Prostate gland (tissue), 2 donors: ENCODE results near the gene PSKH1. TPM values are rescaled to one million over a fixed set of nuclear protein-coding genes. Genes with fewer than 3 reads are reported as not detected.
A peak's percentile ranks its signal among the peaks of the same experiment; 100 is the strongest.

Source experiments
- DNase-seq: peaks from one replicate; pipeline ENCODE4 v3.0.0-alpha.2; 2019; ENCODE audit warnings: low spot score
- H3K27ac ChIP-seq, 2 donors: fragments of 200-600 bp; sonication (generic); 2 replicates each; pipeline ENCODE4 v1.5.1; 2017 to 2019
- H3K27me3 ChIP-seq: fragments of 200-600 bp; sonication (generic); replicated peaks from 2 replicates; pipeline ENCODE4 v1.5.1; 2019; ENCODE audit not compliant: insufficient read depth
- H3K36me3 ChIP-seq, 2 donors: fragments of 200-600 bp; sonication (generic); 1 replicate in 1 of 2; 2 replicates in 1 of 2; pipeline versions ENCODE4 v1.5.1 to v1.8.1; 2017 to 2019
- H3K4me1 ChIP-seq: fragments of 200-600 bp; sonication (generic); replicated peaks from 2 replicates; pipeline ENCODE4 v1.5.1; 2019
- H3K4me3 ChIP-seq, 2 donors: fragments of 200-600 bp; sonication (generic); 2 replicates each; pipeline ENCODE4 v1.5.1; 2017 to 2019
- H3K9me3 ChIP-seq: fragments of 200-600 bp; sonication (generic); 2 replicates; pipeline ENCODE4 v1.5.1; 2017
- CTCF ChIP-seq, 4 experiments: fragments of 200-600 bp in 2 of 4; fragments of 450-650 bp in 2 of 4; sonication (generic) in 2 of 4; IDR thresholded peaks; 1 replicate in 3 of 4; 2 replicates in 1 of 4; pipeline ENCODE4 v1.5.1; 2016 to 2019; ENCODE audit warnings: antibody characterized with exemption in 4 of 4, mild to moderate bottlenecking in 2 of 4, moderate library complexity in 2 of 4
- POLR2A ChIP-seq: fragments of 450-650 bp; IDR thresholded peaks from one replicate; pipeline ENCODE4 v1.6.1; 2016; ENCODE audit warnings: antibody characterized with exemption, mild to moderate bottlenecking
- POLR2AphosphoS5 ChIP-seq: sonication (generic); formaldehyde crosslinking; IDR thresholded peaks from one replicate; pipeline ENCODE4 v1.6.1; 2017; ENCODE audit warnings: antibody characterized with exemption
- WGBS: methylation state at CpG from one replicate; pipeline ENCODE4 v1.1.5; 2018; 5-methylcytosine and 5-hydroxymethylcytosine counted together
- intact Hi-C: fragments of 100-400 bp; cut with DNase I; formaldehyde crosslinking; loops from one replicate; pipeline ENCODE4 v1.14.2; 2022
- total RNA-seq, 2 donors: library from RNA; depleted of rRNA; stranded (reverse); fragments of >200 nt; gene quantifications; one replicate each; pipeline ENCODE4 v1.1.0, GENCODE V29; 2016

Gene PSKH1
- total RNA-seq, 2 donors from 2014 or later = 16.7 to 53.2 TPM

GRCh38 chr16:67855789-67856188, 37.3 kb upstream of the PSKH1 start:
- intact Hi-C loops = no loop called here
- 75% methylated on average over 10 of the region's 10 CpGs for WGBS
- H3K4me1 ChIP-seq = peaks cover 4% of the 10 kb centered on the region
- no peak overlapping the region for H3K27ac ChIP-seq
- H3K9me3 ChIP-seq = no peaks in the 10 kb centered on the region
- H3K27me3 ChIP-seq = no peaks in the 10 kb centered on the region
- no peak for TF ChIP-seq POLR2A
- TF ChIP-seq POLR2AphosphoS5 = no peak
- TF ChIP-seq CTCF (IDR thresholded peaks at IDR 0.05) = no peak
- H3K36me3 ChIP-seq = no peaks in the 10 kb centered on the region
- H3K4me3 ChIP-seq = no peak overlapping the region
- DNase-seq = no peak

- Histone ChIP-seq H3K36me3 (no peaks in the 10 kb centered on the region), H3K4me1 (peaks cover 4% of the 10 kb centered on the region), H3K27me3 (no peaks in the 10 kb centered on the region), H3K9me3 (no peaks in the 10 kb centered on the region), H3K4me3 (no peak overlapping the region), H3K27ac (no peak overlapping the region)
- intact Hi-C loops = no loop called here
- 87% methylated on average over 5 of the region's 5 CpGs for WGBS
- TF ChIP-seq POLR2A (no peak), CTCF (IDR thresholded peaks at IDR 0.05) (no peak), POLR2AphosphoS5 (no peak)
- no peak for DNase-seq
Observed at GRCh38 chr16:67856927-67857546, 36.0 kb upstream of the PSKH1 start.

- no peak overlapping the region for H3K4me3 ChIP-seq
- 51% methylated on average over 3 of the region's 3 CpGs for WGBS
- H3K27me3 ChIP-seq = no peaks in the 10 kb centered on the region
- intact Hi-C loops = no loop called here
- DNase-seq = peak; percentile 40
- no peaks in the 10 kb centered on the region for H3K36me3 ChIP-seq
- no peaks in the 10 kb centered on the region for H3K9me3 ChIP-seq
- no peak overlapping the region for H3K27ac ChIP-seq
- H3K4me1 ChIP-seq = peaks cover 4% of the 10 kb centered on the region
- TF ChIP-seq CTCF (IDR thresholded peaks at IDR 0.05) = no peak
- no peak for TF ChIP-seq POLR2A
Observed at GRCh38 chr16:67857547-67858233, 35.4 kb upstream of the PSKH1 start.

GRCh38 chr16:67858500-67858899, 34.6 kb upstream of the PSKH1 start:
- H3K4me3 ChIP-seq = no peak overlapping the region
- TF ChIP-seq CTCF (IDR thresholded peaks at IDR 0.05) (no peak), POLR2A (no peak), POLR2AphosphoS5 (no peak)
- intact Hi-C loops = no loop called here
- H3K27me3 ChIP-seq = no peaks in the 10 kb centered on the region
- 72% methylated on average over 4 of the region's 4 CpGs for WGBS
- H3K27ac ChIP-seq = no peak overlapping the region
- no peaks in the 10 kb centered on the region for H3K36me3 ChIP-seq
- no peak for DNase-seq
- peaks cover 4% of the 10 kb centered on the region for H3K4me1 ChIP-seq
- no peaks in the 10 kb centered on the region for H3K9me3 ChIP-seq
